SIG-M5 treated with dmso at 0.1 percent for 504 hours (cell line): ENCODE results near the gene SLIT3.
A peak's percentile ranks its signal among the peaks of the same experiment; 100 is the strongest.

Experiments used
- DNase-seq: peaks from one replicate; lab custom pipeline; 2025; ENCODE audit not compliant: unreplicated experiment; lab: John Stamatoyannopoulos, UW

SLIT3 gene

DNA sequence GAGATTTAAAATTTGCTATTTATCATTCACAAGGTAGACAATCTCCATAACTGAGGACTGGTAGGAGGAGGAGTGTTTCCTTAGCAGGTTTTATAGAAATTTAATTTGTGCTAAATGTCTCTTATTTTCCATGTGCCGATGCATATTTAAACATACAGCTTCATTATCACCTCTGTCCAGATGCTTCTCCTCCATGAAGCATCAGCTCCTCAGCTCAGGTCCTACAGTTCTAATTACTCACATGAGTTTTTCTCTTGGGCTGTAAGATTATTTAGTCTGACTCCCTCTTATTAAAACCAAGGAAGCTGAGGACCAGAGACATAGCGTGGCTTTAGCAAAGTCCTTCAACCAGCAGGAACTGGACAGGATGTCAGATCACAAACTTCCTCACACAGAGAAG, 421.6 kb downstream of the SLIT3 start:
- DNase-seq, result no peak

DNA sequence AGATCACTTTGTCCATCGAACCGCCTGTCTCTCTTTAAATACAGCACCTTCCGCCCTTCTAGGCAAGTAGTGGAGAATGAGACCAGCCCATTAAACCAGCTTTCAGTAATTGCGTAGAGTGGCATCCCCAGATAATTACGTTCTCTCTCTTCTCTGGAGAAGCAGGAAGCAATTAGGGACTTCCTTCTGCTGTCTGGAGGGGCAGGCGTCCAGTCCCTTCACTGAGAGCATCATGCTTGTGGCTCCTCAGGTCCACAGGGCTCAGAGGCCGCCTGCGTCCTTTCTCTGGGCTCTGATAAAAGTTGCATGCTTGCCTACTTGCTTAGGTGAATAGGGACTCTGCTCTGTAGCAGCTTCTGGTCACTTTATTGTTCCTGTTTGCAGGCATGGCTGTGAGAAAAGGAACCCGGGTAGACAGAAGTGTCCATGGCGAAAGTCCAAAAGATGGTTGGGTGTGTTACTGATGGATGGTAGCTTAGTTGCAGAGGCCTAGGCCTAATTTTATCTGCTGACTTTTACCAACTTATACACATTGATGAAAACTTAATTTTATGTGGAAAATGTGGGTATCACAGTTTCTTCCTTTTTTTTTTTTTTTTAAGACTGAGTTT, 422.7 kb downstream of the SLIT3 start:
- no peak for DNase-seq

DNA sequence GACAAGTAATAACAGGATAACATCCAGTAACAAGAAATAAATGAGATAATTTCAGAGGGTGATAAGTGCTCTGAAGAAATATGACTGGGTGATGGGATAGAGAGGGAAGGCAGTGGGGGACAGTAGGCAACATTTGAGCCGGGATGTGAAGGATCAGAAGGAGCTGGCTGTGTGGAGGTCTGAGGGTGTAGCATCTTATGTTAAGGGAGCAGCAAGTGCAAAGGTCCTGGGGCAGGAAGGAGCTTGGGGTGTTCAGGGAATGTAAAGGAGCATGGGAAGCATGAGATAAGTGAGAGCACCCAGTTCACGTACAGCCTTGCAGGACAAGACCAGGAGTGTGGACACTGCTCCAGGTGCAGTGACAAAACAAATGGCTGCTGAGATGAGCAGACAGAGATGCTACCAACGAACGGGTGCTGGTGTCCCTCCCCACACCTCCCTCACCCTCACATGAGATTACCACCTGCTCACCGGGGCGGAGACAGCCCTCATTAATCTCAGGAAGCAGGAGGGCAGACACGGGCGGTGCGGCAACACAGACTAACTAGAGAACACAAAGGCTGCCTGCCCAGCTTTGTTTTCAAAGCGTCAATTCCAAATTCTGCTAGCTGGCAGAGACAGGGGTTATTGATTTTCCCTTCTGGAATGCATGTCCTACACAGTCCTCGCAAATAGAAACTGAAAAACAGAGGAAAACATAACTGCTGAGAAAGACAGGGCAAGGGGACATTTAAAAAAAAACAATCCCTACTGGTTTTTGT, 423.6 kb downstream of the SLIT3 start:
- DNase-seq, result no peak

DNA sequence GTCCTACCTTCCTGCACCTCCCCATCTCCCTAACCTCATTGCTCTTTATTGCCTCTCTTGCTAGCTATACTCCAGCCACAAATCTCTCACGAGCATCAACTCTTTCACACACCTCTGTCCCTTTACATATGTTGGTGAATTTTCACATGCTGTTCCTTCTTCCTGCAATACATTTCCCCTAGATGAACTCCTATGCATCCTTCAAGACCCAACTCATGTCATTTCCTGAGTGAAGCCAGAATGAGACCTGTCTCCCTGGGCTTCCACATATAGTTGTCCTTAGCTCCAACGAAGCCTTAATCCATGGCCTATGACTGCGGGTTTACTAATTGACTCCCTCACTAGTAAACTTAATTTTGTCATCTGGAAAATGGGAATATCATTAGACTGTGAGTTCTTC, 424.5 kb downstream of the SLIT3 start:
- DNase-seq, result no peak

DNA sequence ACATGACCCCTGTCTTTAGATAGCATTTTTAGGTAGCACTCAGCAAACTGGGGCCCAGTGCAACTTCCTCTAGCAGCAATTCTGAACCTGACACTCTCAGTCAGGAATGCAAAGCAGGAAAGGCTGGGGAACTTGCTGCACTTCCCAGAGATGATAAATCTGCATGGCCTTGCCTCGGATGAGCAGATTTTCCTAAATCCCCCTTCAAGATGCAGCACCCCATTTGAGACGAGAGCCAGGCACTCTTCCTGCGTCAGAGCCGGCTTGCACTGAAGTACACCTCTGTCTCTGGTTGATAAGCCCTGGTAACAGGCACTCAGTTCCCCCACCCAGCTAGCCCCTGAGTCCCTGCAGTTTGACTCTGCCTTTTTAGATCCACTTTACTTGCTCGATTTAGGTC, 425.1 kb downstream of the SLIT3 start:
- DNase-seq, result no peak

DNA sequence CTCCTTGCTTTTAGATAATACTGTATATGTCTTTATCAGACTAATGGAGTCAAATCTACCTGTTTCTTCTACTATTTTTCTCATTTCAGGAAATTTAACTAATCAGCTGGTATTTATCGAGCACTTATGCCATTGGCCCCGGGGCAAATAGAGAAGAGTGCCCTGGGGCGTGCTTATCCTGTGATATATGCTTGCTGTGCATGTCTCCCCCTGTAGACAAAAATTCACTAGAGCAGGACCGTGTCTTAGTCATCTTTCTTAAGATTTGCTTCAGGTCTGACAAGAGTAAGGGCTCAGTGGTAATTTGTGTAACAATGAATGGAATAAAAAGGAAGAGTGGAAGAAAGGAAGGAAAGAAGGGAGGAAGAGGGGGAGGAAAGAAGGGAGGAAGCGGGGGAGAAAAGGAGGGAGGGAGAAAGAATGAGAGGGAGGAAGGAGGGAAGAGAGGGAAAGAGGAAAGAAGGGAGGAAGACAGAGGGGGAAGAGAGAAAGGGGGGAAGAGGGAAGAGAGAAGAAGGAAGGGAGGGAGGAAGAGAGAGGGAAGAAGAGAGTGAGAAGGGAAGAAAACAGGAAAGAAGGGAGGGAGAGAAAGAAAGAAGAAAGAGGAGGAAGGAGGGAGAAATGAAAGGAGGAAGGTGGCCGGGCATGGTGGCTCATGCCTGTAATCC, 426.1 kb downstream of the SLIT3 start:
- peak; percentile 12 for DNase-seq

DNA sequence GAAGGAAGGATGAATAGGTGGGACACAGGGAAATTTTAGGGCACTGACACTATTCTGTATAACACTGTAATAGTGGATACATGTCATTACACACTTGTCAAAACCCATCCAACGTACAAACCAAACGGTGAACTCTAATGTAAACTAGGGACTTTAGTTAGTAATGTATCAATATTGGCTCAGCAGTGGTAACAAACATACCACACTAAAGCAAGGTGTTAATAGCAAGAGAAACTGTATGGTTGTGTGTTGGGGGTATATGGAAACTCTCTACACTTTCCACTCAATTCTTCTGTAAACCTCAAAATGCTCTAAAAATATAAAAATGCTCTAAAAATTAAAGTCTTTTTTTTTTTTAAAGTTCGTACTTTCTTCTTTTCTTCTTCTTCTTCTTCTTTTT, 428.7 kb downstream of the SLIT3 start:
- DNase-seq, result no peak

DNA sequence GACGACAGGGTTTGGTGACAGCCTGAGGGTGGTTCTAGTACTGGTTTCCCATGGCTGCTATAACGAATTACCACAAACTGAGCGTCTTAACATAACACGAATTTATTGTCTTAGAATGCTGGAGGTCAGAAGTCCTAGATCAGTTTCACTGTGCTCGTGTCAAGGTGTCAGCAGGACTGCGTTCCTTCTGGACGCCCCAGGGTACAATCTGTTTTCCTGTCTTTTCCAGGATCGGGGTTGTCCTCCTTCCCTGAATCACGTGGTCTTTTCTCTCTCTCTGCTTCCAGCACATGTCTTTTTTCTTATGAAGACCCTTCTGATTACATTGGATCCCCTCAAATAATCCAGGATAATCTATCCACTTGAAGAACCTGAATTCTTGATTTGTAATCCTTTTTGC, 430.0 kb downstream of the SLIT3 start:
- DNase-seq, result no peak

DNA sequence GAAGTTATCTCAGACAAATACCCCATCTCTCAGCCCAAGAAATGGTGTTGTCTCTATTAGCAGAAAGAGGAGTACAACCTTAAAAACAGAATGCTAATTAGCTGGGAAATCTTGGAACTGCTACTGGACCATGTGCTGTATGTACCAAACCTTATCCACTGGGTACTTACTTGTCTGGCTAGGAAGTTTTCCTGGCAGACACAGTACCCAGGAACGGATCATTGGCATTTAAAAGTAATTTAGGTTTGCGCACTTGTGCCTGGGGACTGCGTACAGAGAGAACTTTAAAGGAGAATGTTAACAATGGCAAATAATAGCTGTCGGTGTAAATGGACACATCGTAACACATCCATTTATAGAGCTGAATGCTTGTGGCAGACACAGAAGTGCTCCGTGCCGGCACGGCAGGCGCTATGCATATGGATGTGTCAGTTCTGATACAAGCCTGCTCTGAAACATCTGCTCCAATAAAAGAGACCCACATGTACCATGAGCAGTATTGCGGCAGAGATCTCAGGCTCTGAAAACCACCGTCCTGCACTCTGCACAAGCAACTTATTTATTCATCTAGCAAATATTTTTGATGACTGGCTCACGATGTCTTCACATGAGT, 431.2 kb downstream of the SLIT3 start:
- no peak for DNase-seq

DNA sequence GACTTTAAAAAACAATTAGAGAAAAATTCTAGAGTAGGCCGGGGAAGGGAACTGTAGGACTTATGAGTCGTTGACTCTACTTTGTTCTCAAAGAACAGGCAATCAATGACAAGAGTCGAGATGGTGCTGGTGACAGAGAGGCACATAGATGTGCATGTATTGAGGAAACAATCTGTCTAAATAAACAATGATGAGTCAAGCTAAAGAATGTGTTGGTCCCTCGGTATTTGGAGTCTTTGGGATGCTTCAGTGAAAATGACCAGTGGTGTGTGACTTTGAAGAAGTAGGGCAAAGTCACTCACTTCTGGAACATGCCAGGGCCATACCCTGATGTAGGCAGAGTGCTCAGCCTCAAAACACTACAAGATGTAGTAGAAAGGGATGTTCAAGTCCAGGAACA, 433.7 kb downstream of the SLIT3 start:
- DNase-seq, result no peak

DNA sequence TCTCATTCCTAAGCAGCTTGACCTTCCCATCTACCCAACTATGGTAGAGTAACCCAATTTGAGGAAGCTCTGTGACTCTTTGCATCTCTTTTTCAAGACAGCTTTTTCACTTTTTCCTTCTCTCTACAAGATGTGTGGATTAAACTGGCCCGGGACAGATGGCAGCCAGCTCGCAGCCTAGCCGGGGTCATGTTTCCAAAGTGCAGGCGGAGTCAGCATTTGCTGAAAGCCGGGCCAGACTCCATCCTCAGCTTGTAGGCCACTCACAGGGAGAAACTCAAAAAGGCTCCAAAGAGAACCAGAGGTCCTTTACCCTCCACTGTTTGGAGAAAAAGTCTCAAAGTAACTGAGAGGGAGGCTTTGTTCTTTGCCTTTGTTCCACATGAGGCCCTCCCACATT, 435.0 kb downstream of the SLIT3 start:
- DNase-seq, result no peak

DNA sequence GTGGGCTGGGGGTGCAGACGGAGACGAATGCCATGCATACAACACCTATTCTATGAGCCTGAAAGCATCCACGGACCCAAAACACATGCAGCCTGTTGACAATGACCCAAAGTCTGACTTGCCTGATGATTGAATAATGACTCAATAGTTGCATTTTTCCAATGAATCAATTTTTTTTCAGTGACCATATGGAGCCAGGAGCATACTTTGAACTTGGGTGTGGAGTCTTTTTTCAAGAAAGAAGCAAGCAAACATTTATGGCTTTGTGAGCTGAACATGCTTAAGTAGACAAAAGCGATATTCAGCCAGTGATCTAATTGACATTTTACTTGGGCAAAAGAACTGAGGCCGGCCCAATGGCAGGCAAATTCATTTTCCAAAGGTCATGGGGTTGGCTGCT, 437.9 kb downstream of the SLIT3 start:
- DNase-seq, result no peak

DNA sequence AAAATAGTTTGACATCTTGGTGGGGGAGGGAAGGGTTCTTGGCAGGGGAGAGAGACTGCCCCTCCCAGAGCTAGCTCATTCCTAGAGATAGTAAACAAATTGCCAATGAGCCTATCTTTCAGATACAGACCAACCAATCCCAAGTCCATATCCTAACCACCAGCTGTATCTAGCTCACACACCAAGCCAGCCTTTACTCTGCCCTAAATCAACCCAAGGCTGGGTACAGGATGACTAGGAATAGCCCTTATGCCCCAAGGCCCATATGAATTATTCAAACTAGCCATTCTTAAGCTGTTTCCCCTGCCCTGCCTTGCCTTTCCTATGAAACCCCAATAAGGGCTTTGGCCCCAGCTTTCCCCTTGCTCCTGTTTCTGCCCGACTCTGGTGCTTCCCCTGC, 440.4 kb downstream of the SLIT3 start:
- no peak for DNase-seq

DNA sequence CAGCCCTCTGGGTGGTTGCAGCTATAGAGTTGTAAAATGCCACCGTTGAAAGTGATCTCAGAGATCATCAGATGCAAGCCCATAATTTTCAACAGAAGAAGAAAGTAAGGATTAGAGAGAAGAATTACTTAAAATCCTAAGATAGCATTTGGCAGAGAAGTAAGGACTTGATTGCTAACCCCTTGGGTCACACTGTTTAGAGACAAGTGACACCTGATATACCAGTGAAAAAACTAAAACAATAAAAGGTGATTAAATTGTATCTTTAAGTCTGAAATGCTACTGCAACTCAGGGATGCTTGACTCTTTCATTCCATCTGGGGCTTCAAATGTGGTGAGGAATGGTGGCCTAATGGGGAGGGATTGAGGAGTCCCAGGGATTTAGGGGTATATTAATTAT, 440.9 kb downstream of the SLIT3 start:
- DNase-seq, result no peak

DNA sequence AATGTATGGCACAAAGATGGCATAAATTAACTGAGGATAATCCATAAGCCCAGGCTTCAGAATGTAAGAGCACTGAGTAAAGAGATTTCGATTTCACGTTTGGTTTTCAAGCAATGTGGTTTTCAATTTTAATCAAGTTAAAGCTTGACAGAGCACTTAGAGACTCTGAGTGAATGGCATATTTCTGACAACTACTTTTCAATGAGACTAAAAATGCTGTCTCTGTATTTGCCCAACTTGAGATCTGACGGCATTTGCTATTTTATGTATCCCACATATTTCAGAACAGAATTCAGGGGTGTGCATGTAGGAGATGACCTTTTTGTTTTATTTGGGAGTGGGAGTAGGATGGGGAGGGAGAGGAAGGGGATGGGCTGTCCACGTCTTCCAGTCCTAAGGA, 441.5 kb downstream of the SLIT3 start:
- no peak for DNase-seq

DNA sequence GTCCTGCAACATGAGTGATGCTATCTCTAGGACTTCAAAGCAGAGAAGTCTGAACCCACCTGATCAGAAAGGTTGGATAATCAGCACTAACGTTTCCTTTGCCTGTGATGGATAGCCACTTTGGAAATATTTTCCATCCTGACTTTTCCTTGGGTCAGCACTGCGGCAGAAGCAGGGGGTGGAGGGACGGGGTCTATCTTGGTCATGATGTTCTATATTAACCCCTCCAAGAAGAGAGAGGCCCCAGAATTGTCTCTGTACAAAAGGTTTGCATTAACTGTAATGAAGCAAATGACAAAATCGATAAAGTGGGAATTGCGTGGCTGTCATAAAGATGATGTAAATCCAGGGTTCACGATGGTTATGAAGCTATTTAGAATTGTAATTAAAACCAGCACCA, 441.9 kb downstream of the SLIT3 start:
- no peak for DNase-seq

DNA sequence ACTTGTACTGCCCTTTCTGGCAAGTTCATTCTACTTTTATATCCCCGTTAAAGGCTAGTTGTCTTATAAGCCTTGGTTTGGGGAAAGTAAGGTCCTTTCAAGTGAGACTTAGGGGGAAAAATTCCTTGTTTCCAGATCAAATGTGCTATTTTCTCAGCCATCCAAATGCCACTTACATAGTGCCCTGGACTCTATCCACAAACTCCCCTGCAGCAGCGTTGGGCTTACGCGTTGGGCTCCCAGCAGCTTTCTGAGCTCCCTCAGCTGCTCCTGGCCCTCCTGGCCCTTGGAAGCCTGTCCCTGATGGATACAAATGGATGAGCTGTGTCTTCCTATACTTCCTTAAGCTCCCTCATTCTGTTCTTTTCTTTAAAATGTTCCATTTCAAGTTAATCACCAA, 442.6 kb downstream of the SLIT3 start:
- no peak for DNase-seq

DNA sequence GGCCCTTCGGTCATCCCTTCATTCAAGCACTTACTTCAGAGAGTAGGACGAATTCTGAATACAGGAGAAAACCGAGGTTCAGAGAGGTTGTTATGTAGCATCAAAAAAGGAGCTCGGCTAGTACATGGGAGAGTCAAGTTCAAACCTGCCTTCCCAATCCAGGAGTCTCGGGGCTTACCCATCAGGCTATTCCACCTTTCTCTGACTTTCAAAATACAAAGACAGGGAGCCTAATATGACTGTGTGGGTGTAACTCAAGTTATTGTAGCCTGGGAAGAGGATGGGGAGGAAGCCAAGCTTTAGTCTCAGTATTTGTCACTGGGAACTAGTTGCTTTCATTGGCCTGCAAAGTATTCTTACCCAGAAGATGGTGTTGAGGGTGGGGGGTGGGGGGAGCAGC, 447.0 kb downstream of the SLIT3 start:
- no peak for DNase-seq

DNA sequence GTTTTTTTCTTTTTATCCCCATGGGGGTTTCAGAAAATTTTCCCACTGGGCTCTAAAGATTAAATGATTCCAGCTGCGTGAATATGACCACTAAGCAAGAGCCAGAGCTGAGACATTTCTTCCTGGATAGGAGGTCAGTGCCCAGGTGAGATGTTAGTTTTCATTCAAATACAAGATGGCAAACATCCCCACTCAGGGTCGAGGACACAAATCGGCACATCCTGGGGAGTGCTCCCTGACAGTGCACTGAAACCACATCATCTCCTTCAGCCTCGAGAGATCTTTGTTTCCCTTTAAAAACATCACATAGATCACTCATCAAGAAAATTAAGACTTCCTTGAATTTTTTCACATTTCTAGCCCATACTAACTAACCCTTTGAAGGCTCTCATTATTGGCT, 448.6 kb downstream of the SLIT3 start:
- no peak for DNase-seq

DNA sequence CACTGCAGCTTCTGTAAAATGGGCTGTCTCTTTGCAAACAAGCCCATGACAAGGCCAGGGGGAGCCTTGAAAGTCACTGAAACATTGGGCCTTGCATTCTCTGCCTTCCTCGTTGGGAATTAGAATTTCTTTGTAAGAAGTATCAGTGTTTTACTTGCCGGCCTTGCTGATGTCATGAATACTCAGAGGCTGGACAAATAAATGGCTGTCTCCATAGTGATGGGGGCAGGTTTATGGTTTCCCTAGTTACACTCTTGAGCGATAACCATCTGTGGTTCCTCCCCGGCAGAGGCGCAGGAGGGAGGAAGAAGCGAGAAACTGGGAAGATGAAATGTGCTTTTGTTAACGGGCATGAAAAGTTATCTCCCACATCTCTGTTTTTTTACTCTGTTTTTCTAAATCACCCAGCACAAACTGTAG, 449.0 kb downstream of the SLIT3 start:
- DNase-seq, result peak; percentile 52

DNA sequence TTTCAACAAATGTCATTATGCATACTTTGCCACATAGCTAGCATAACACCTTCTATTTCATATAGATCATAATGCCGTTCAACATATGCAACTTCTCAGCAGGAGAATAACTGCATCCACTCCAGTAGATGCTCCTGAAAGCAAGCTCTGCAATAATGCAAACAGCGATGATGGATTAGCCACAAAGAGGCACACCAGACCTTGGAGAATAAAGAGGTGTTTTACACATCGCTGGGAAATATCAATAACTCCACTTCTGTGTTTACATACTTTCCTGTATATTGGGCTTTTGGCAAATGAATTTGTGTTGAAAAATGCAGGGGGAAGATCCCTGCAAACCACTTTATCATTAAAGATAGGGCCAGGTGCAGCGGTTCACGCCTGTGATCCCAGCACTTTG, 450.3 kb downstream of the SLIT3 start:
- no peak for DNase-seq

DNA sequence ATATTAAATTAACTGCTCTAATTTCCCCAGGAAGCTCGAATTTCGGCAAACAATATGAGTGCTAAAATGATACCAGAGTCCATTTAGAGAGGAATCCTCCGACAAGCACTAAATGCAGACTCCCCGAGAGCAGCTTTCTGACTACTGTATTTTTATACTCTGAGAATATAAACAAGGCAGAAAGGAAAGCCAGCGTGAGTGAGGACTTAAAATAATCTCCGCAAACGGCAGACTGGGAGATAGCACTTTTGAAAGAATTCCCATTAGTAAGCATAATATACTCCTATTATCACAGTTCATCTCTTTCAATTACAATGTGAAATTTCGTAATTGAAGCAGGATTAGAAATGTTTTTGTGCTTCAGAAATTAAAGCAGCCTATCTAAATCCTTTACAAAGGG, 452.4 kb downstream of the SLIT3 start:
- DNase-seq, result no peak
